SH-SY5Y (cell line): ENCODE data around the gene WDR64.

ENCODE experiments used
- GATA2 ChIP-seq: IDR thresholded peaks from 2 replicates; pipeline ENCODE4 v1.6.1; 2011; ENCODE audit warnings: mild to moderate bottlenecking, low read depth, low read length
- GATA3 ChIP-seq: IDR thresholded peaks from 2 replicates; pipeline ENCODE4 v1.6.1; 2011; ENCODE audit warnings: low read depth, mild to moderate bottlenecking, low read length, moderate library complexity

Gene WDR64

DNA sequence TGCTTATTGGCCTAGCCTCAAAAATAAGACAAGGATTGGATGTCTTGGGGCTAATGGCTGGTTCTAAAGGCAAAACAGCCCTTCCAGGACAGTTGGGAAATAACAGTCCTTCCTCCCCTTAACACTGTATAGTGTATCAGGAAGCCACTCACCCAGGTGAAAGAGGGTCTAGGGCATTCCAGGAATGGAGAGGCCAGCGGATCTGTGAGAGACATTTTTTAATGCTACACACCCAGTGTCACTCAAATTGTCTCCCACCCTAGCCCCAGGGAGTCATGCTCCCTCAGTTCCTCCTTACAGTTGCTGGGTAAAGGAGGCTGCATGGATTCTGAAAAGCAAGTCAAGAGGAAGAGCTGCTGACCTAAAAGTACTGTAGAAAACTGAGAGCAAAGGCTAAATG lies 171.8 kb downstream of the WDR64 start:
- no peak for TF ChIP-seq GATA2
- TF ChIP-seq GATA3: no peak

DNA sequence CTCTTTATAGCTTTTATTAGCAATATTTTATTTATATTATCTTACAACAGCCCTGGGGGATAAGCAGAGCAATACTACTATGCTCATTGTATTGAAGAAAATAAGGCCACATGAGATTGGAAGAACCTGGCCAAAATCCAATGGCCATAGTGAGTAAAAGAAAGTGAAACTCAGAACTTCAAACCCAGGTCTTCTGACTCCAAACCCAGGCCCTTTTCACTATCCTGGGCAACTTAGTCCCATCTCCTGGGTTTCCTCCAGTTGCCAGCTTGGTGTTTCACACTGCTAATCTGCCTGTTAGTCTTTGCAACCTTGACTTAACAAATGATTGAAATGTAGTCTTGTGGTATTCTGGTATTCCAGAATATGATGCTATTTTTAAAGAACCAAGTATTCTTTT lies 173.5 kb downstream of the WDR64 start:
- TF ChIP-seq GATA2 (no peak), GATA3 (no peak)

DNA sequence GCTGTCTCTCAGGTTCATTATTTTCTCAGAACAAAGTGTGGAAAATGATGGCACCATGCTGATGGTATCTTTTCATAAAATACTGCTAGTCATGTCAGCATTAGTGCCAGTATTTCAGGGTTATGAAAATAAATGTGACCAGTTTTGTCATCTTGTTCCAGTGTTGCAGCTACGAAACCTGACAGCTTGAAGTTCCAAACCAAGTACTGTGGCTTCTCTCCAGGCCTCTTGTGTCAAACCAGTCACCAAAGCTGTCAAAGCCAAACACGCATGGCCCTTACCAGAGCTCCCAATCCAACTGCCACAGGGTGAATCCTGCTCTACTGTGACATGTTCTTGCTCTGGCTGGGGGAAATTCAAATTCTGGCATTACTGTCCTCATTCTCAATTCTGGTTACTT lies 175.2 kb downstream of the WDR64 start:
- TF ChIP-seq GATA2 (peak; percentile 31; the same call in 1 of the 2 replicates), GATA3 (no peak)

DNA sequence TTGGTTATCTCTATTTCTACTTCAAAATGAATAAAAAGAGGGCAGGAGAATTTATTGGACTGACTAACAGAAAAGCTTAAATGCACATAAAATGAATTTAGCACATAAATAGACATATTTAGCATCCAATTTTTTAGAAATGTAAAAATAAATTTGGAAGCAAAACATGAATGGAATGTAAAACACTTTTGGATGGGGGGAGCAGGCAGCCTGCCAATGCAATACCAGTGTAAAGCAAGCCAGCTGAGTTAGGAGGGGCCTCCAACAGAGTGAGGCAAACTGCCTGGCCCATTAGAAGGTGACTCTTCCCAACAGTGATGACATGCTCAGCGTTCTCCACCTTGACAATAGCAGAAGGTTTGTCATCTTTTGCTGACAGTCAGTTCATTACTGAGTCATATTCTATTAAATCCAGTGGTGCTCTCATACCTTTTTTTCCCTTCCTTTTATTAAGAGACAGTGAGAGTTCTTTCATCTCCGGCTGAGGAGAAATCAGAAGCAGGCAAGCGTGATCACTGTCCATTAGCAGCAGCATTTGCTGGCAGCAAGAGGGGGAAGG lies 176.5 kb downstream of the WDR64 start:
- TF ChIP-seq GATA2: no peak
- no peak for TF ChIP-seq GATA3

DNA sequence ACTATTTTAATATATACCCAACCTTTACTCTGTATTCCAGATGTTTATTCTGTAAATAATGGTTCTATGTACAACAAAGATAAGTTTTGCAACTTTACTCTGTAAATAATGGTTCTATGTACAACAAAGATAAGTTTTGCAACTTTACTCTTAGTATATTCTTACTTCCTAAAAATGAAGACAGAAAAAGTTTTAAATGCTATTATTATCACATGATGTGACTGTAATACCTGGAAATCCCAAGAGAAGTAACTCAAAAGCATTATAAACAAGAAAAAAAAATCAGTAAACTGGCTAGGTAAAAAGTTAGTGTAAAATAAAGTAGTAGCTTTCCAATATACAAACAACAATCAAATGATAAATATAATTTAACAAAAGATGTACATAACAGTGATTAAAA lies 177.4 kb downstream of the WDR64 start:
- TF ChIP-seq GATA3 (no peak), GATA2 (no peak)

DNA sequence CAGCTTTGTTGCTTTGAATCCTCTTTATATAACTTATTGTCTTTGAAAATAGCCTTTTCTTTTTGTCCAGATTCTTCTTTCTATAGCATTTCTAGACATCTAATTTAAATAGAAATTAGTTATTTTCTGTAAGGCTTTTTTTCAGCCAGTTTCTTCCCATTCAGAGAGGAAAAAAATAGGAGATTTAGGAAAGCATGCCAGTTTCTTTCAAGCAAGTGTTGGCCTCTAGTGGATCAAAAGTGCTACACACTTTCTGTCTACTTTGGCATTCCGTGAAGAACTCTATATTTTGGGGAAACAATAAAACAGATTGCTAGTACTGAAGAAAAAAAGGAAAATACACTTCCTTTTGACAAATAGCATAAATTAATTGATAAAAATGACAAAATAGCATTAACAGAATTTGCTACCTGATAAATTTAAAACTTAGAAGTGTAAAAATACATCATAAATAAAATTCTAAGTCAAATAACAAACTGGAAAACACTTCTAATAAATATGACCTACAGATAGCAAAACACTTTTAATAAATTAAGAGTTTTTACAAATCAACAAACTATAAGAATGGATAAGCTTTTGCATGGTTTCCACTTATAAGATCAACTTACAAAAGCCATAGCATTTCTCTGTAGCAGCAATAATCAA lies 182.8 kb downstream of the WDR64 start:
- TF ChIP-seq GATA3 (no peak), GATA2 (no peak)

DNA sequence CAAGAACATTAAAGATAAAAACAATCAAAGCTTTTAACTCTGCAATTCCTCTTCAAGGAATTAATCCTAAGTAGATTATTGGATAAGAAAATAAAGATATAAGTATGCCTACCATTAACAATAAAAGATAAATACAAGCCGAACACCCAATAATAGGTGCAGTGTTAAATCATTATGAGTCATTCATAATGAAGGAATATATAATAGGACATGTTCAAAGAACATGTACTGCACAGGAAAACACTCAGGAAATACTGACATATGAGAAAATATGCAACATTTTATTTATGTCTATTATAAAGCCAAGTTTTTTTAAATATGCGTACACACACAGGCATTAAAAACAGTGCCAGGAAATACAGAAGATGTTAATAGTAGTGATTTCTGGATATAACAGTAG lies 184.9 kb downstream of the WDR64 start:
- no peak for TF ChIP-seq GATA3
- TF ChIP-seq GATA2: no peak

DNA sequence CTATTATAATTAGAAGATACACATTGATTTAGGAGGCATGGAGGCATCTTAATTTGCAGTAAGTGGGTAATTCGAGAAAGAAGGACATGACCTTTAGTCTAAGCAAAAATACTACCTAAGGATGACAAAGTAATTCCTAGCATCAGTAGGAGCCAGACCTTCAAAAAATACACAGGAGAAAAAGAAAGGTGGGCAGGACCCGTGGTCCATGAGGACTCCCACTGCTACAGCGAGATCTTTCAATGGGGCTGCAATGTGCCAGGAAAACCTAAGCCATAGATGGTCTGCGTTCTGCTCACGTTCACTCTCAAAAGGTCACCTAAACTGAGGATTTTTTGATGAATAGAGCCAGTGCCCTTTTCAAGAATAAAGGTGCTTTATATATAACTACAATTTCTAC lies 185.3 kb downstream of the WDR64 start:
- no peak for TF ChIP-seq GATA3
- TF ChIP-seq GATA2: no peak

DNA sequence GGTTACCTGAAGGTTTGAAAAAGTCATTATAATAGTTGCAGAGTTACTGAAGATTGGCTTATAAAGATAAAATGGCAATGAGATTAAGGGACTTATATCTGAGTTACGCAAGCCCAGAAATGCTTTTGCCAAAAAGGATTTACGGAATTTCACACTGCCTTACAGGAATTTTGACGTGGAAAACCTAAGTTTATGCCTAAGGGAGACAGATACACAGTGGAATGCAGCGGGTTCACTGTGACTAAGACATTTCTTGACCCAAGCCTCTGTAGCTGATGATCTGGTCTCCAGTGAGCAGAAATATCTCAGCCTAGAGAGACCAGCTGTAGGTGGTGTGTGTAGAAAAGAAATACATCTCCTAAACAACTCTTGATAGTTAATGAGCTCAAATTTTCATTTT lies 185.8 kb downstream of the WDR64 start:
- TF ChIP-seq GATA3 (no peak), GATA2 (no peak)

DNA sequence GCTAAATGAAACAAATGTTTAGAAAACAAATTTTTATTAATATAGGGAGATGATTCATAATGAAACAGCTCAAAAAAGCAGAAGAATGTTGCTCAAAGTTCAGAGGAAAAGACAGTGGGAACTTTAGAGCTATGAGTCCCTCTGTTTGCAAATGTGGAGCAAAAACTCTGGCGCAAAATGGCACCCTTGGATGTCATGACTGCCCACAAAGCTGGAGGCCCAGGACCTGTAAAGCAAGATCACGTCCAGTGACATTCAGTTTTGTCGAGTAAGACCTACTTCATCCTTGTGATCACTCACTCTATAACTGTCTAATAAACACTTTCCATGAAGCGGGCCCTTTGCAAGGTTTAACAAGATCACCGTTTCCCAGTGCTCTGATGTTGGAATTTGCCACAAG lies 186.8 kb downstream of the WDR64 start:
- TF ChIP-seq GATA3 (no peak), GATA2 (no peak)

DNA sequence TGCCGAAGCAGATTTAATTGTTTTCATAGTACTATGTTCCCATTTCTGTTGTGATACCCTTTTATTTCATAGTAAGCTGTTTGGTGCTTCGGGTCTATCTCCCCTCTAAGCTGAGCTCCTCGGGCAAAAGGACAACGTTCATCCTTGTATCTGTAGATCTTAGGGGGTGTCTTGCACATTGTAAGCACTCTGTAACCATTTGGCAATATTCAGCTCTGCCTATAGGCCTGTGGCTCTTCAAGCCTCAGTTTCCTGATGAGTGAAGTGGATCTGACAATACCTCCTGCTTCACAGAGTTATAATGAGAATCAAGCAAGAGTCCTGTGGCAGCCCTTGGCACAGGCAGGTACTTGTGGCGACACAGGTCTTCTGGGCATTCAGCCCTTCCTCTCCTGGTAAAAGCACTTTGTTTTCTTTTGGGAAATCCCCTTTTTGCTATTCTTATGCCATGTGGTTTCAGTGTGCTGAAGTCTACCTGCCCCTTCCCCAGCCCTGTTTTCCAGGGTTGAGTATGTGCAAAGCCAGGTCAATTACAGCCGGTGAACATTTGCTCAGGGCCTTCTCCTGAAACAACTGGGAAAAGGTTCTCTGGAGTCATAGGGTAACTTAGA lies 187.4 kb downstream of the WDR64 start:
- TF ChIP-seq GATA2 (no peak), GATA3 (no peak)

DNA sequence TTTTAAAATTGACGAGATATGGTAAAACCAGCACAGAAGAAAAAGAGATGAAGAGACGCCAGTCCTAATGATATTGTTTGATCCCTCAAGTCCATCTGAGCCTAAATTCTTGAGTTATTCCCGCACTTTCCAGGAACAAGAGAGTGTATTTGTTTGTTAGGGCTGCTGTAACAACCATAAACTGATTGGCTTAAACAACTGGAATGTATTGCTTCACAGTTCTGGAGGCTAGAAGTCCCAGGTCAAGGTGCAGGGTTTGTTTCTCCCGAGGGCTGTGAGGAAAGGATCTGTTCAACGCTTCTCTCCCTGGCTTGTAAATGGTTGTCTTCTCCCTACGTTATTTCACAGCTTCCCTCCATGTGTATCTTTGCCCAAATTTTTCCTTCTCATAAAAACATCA lies 188.1 kb downstream of the WDR64 start:
- TF ChIP-seq GATA2 (no peak), GATA3 (no peak)

DNA sequence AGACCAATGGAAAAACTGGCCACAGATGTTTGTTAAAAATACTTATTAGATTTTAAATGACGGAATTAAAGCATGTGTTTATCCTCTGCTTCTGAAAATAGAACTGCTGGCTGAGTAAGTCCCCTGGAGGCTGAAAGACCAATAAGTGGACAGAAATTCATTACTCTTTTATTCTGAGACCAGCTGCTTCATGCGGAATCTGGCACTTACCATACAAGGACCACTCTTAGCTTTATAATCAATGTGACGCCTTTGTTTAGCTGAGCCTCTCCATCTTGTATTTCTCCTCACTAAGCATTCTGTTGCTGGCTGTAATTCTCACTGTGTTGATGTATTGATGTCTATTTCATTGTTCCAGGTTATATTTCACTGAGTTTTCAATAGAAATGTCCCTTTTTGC lies 189.6 kb downstream of the WDR64 start:
- TF ChIP-seq GATA2 (no peak), GATA3 (no peak)

DNA sequence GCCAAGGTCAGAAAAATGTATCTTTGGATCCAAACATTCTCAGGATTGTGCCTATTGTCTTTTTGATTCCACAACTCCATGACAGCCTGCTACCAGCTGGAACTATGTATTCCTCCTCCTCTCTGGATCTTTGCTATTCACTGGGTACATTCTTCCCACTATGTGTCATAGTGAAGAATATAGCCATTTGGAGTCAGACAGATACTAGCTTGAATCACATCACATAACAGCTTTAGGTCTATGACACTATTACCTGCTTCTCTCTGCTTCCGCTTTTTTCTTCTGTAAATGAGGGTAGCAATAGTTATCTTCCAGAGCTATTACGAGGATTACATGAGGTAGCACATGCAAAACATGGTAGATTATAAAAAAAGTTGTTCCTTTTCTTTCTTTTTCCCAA lies 190.5 kb downstream of the WDR64 start:
- TF ChIP-seq GATA3 (no peak), GATA2 (no peak)

DNA sequence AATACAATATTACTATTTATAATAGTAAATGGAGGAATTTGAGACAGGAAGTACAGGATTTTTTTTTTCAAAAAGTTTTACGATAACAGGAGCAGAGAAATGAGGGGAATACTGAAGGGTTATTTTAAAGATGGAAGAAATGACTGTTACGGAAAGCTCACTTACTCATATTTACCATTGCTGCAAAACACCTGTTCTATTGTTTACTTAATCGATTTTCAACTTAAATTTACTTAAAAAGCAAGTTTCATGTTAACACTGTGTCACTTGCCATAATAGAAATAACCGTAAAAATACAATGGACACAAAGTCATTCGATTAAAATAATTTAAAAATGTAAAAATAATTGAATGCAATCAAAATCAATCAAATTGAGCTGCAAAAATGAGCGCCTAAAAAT lies 192.5 kb downstream of the WDR64 start:
- TF ChIP-seq GATA3 (no peak), GATA2 (no peak)
